Smooth muscle cell of the brain vasculature (primary cell): ENCODE results near the gene SUPT3H.
"Not testable (repeated sequence)": the region's sequence is repeated elsewhere in the genome, so short reads cannot be mapped to it uniquely, and the experiment has no call there.

Experiments used
- DNase-seq: peaks from one replicate; pipeline ENCODE4 v3.0.0-alpha.2; 2012; ENCODE audit warnings: low read depth, low spot score

SUPT3H gene

GRCh38 chr6:44900358-44900757 is 477.4 kb downstream of the SUPT3H start:
- not testable (repeated sequence) for DNase-seq

- DNase-seq: no peak
Observed at GRCh38 chr6:44898296-44898930, 479.3 kb downstream of the SUPT3H start.

- no peak for DNase-seq
Observed at GRCh38 chr6:44897316-44897715, 480.4 kb downstream of the SUPT3H start.

GRCh38 chr6:44896701-44897100 is 481.0 kb downstream of the SUPT3H start:
- DNase-seq: no peak

GRCh38 chr6:44892579-44892978 is 485.2 kb downstream of the SUPT3H start:
- no peak for DNase-seq

- not testable (repeated sequence) for DNase-seq
Observed at GRCh38 chr6:44879071-44879470, 498.7 kb downstream of the SUPT3H start.

GRCh38 chr6:44876638-44877037 is 501.1 kb downstream of the SUPT3H start:
- not testable (repeated sequence) for DNase-seq

- no peak for DNase-seq
Observed at GRCh38 chr6:44869321-44869897, 508.3 kb downstream of the SUPT3H start.

- DNase-seq: no peak
Observed at GRCh38 chr6:44868910-44869309, 508.8 kb downstream of the SUPT3H start.

GRCh38 chr6:44868335-44868668 is 509.4 kb downstream of the SUPT3H start:
- no peak for DNase-seq

- no peak for DNase-seq
Observed at GRCh38 chr6:44867571-44868334, 510.0 kb downstream of the SUPT3H start.

GRCh38 chr6:44865184-44865583 is 512.5 kb downstream of the SUPT3H start:
- not testable (repeated sequence) for DNase-seq

- no peak for DNase-seq
Observed at GRCh38 chr6:44859901-44860410, 517.8 kb downstream of the SUPT3H start.

GRCh38 chr6:44858998-44859397 is 518.7 kb downstream of the SUPT3H start:
- DNase-seq: no peak

- no peak for DNase-seq
Observed at GRCh38 chr6:44856479-44856878, 521.3 kb downstream of the SUPT3H start.

- DNase-seq: no peak
Observed at GRCh38 chr6:44855562-44856411, 521.9 kb downstream of the SUPT3H start.

- DNase-seq: no peak
Observed at GRCh38 chr6:44854712-44855443, 522.9 kb downstream of the SUPT3H start.

GRCh38 chr6:44851176-44851575 is 526.6 kb downstream of the SUPT3H start:
- DNase-seq: no peak

GRCh38 chr6:44850312-44850711 is 527.4 kb downstream of the SUPT3H start:
- DNase-seq: no peak

- no peak for DNase-seq
Observed at GRCh38 chr6:44849806-44850205, 527.9 kb downstream of the SUPT3H start.

- no peak for DNase-seq
Observed at GRCh38 chr6:44843734-44844133, 534.0 kb downstream of the SUPT3H start.
